ENCODE data around the gene PXDN. TPM values are rescaled to one million over a fixed set of nuclear protein-coding genes. Genes with fewer than 3 reads are reported as not detected.

PXDN gene
- total and polyA plus RNA-seq, 2 donors (not counting 1 experiment from before 2014, with no cell fraction given) = 0.21 to 1.4 TPM

GRCh38 chr2:1705557-1706076 is 38.7 kb downstream of the PXDN start:
- ChIA-PET CTCF (no interaction called here), POLR2A (no interaction called here)
- H4K20me1 ChIP-seq (ENCODE audit: control insufficient read depth, insufficient read depth, low read length, poor library complexity, severe bottlenecking) = no peaks in the 10 kb centered on the region
- Mint-ChIP-seq H3K27ac (no peak overlapping the region), H3K4me1 (peaks cover 7% of the 10 kb centered on the region), H3K9me3 (ENCODE audit: insufficient read depth) (no peaks in the 10 kb centered on the region), H3K4me3 (no peak overlapping the region), H3K27me3 (no peaks in the 10 kb centered on the region)
- 93% methylated on average over 21 of the region's 21 CpGs for WGBS (ENCODE audit: insufficient coverage)
- H3K27ac ChIP-seq (ENCODE audit: low read length in 2 of 2) = no peak overlapping the region
- peaks cover 0 to 10% (median 0%) of the 10 kb centered on the region in 3 donors for H3K9me3 ChIP-seq (ENCODE audit: control extremely low read depth in 1 of 3, control insufficient read depth in 2 of 3, insufficient read depth in 1 of 3, low read length in 2 of 3)
- H3K9ac ChIP-seq (ENCODE audit: low read length) = no peak overlapping the region
- no peak overlapping the region for H3K4me2 ChIP-seq (replicated peaks; ENCODE audit: low read depth, low read length, poor library complexity, severe bottlenecking)
- intact Hi-C loops (cut with micrococcal nuclease) = no loop called here
- H3K4me1 ChIP-seq (ENCODE audit: control insufficient read depth in 2 of 2, insufficient read depth in 2 of 2, low read length in 2 of 2) = peaks cover 0 to 6% of the 10 kb centered on the region in 2 donors
- no peaks in the 10 kb centered on the region for H3K27me3 ChIP-seq (replicated peaks in 1 of 4; ENCODE audit: control extremely low read depth in 1 of 4, control insufficient read depth in 3 of 4, insufficient read depth in 4 of 4, low read length in 3 of 4)
- no peak for TF ChIP-seq EZH2 (IDR thresholded peaks at IDR 0.05; ENCODE audit: borderline replicate concordance, insufficient read depth, low read depth, low read length, poor library complexity, severe bottlenecking)
- TF ChIP-seq, protein P1, sequence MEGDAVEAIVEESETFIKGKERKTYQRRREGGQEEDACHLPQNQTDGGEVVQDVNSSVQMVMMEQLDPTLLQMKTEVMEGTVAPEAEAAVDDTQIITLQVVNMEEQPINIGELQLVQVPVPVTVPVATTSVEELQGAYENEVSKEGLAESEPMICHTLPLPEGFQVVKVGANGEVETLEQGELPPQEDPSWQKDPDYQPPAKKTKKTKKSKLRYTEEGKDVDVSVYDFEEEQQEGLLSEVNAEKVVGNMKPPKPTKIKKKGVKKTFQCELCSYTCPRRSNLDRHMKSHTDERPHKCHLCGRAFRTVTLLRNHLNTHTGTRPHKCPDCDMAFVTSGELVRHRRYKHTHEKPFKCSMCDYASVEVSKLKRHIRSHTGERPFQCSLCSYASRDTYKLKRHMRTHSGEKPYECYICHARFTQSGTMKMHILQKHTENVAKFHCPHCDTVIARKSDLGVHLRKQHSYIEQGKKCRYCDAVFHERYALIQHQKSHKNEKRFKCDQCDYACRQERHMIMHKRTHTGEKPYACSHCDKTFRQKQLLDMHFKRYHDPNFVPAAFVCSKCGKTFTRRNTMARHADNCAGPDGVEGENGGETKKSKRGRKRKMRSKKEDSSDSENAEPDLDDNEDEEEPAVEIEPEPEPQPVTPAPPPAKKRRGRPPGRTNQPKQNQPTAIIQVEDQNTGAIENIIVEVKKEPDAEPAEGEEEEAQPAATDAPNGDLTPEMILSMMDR (IDR thresholded peaks at IDR 0.05) = no peak
- no peaks in the 10 kb centered on the region for H3K79me2 ChIP-seq (ENCODE audit: control insufficient read depth, insufficient read depth, low read length)
- ATAC-seq (ENCODE audit: low read depth) (no peak), DNase-seq (no peak)
- H2AFZ ChIP-seq (ENCODE audit: insufficient read depth, low read depth, low read length, poor library complexity, severe bottlenecking) = no peak overlapping the region
- no peaks in the 10 kb centered on the region for H3K36me3 ChIP-seq (replicated peaks in 1 of 2; ENCODE audit: control extremely low read depth in 1 of 2, control insufficient read depth in 1 of 2, extremely low read depth in 1 of 2, insufficient read depth in 2 of 2, low read length in 1 of 2)
- H3K4me3 ChIP-seq (ENCODE audit: control extremely low read depth in 1 of 5, extremely low read depth in 1 of 5, insufficient read depth in 1 of 5, low read depth in 2 of 5, low read length in 4 of 5) = no peak overlapping the region

DNA sequence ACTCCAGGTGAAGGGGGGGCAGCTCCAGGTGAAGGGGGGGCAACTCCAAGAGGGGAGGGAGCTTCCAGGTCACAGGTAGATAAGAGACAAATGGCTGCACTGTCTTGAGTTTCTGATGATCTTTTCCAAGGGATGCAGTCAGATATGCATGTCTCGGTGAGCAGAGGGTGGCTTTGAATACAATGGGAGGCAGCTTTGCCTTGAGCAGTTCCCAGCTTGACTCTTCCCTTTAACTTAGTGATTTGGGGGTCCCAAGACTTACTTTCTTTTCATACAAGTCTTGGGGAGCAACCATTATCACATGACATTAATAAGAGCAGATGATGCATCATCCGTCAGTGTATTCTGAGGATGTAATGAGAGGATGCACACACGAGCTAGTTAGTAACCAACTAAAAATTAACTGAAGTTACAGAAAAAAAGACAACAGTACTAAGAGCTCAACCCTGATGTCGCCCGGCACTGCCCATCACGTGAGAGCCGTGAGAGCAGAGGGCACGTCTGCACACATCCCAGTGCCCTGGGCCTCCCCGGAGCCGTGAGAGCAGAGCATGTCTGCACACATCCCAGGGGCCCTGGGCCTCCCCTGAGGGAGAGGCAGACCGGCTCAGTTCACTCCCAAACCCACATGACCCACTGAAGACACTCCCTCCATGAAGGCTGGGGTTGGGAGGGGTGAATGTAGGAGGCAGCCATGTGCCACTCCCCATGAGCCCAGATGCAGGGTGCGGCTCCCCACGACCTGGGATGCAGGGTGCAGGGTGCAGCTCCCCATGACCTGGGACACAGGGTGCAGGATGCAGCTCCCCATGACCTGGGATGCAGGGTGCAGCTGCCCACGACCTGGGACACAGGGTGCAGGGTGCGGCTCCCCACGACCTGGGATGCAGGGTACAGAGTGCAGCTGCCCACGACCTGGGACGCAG is 39.4 kb downstream of the PXDN start:
- Histone ChIP-seq H3K9me3 (ENCODE audit: control extremely low read depth in 1 of 3, control insufficient read depth in 2 of 3, insufficient read depth in 1 of 3, low read length in 2 of 3) (peaks cover 0 to 10% (median 0%) of the 10 kb centered on the region in 3 donors), H3K9ac (ENCODE audit: low read length) (no peak overlapping the region), H3K27me3 (replicated peaks in 1 of 4; ENCODE audit: control extremely low read depth in 1 of 4, control insufficient read depth in 3 of 4, insufficient read depth in 4 of 4, low read length in 3 of 4) (no peaks in the 10 kb centered on the region), H3K79me2 (ENCODE audit: control insufficient read depth, insufficient read depth, low read length) (no peaks in the 10 kb centered on the region), H3K4me2 (replicated peaks; ENCODE audit: low read depth, low read length, poor library complexity, severe bottlenecking) (no peak overlapping the region), H3K36me3 (replicated peaks in 1 of 2; ENCODE audit: control extremely low read depth in 1 of 2, control insufficient read depth in 1 of 2, extremely low read depth in 1 of 2, insufficient read depth in 2 of 2, low read length in 1 of 2) (no peaks in the 10 kb centered on the region), H4K20me1 (ENCODE audit: control insufficient read depth, insufficient read depth, low read length, poor library complexity, severe bottlenecking) (no peaks in the 10 kb centered on the region), H3K4me3 (ENCODE audit: control extremely low read depth in 1 of 5, extremely low read depth in 1 of 5, insufficient read depth in 1 of 5, low read depth in 2 of 5, low read length in 4 of 5) (no peak overlapping the region), H2AFZ (ENCODE audit: insufficient read depth, low read depth, low read length, poor library complexity, severe bottlenecking) (no peak overlapping the region), H3K4me1 (ENCODE audit: control insufficient read depth in 2 of 2, insufficient read depth in 2 of 2, low read length in 2 of 2) (peaks cover 0 to 6% of the 10 kb centered on the region in 2 donors), H3K27ac (ENCODE audit: low read length in 2 of 2) (no peak overlapping the region)
- intact Hi-C loops (cut with micrococcal nuclease) = no loop called here
- TF ChIP-seq, protein P1 (IDR thresholded peaks at IDR 0.05) = no peak
- TF ChIP-seq EZH2 (IDR thresholded peaks at IDR 0.05; ENCODE audit: borderline replicate concordance, insufficient read depth, low read depth, low read length, poor library complexity, severe bottlenecking) = no peak
- Mint-ChIP-seq H3K4me3 (no peak overlapping the region), H3K9me3 (ENCODE audit: insufficient read depth) (no peaks in the 10 kb centered on the region), H3K27me3 (no peaks in the 10 kb centered on the region), H3K4me1 (peaks cover 7% of the 10 kb centered on the region), H3K27ac (no peak overlapping the region)
- ChIA-PET CTCF (no interaction called here), POLR2A (no interaction called here)
- ATAC-seq (ENCODE audit: low read depth) = no peak
- 82% methylated on average over 14 of the region's 18 CpGs for WGBS (ENCODE audit: insufficient coverage)
- no peak for DNase-seq
